ENCODE results near the gene BTLA.

GRCh38 chr3:112471596-112472325 lies 27.5 kb downstream of the BTLA start:
- no peak for TF ChIP-seq CTCF (IDR thresholded peaks at IDR 0.05)
- no peak for TF ChIP-seq EP300 (IDR thresholded peaks at IDR 0.05)
